ENCODE data around the gene NDEL1.

NDEL1 gene

GRCh38 chr17:8459107-8459506 is 23.4 kb downstream of the NDEL1 start:
- no peak for DNase-seq (ENCODE audit: low read depth)

- DNase-seq (ENCODE audit: low read depth), result no peak
Measured at GRCh38 chr17:8459831-8460230, 24.1 kb downstream of the NDEL1 start.

- no peak for DNase-seq (ENCODE audit: low read depth)
Measured at GRCh38 chr17:8462564-8462963, 26.9 kb downstream of the NDEL1 start.

GRCh38 chr17:8463099-8463498 is 27.4 kb downstream of the NDEL1 start:
- DNase-seq (ENCODE audit: low read depth), result peak; percentile 44

GRCh38 chr17:8464941-8465340 is 29.3 kb downstream of the NDEL1 start:
- no peak for DNase-seq (ENCODE audit: low read depth)

GRCh38 chr17:8465356-8465755 is 29.7 kb downstream of the NDEL1 start:
- no peak for DNase-seq (ENCODE audit: low read depth)

GRCh38 chr17:8465759-8466158 is 30.1 kb downstream of the NDEL1 start:
- no peak for DNase-seq (ENCODE audit: low read depth)

- DNase-seq (ENCODE audit: low read depth), result peak; percentile 45
Measured at GRCh38 chr17:8466456-8466855, 30.8 kb downstream of the NDEL1 start.

GRCh38 chr17:8466873-8467272 is 31.2 kb downstream of the NDEL1 start:
- DNase-seq (ENCODE audit: low read depth), result no peak

GRCh38 chr17:8467527-8467926 is 31.8 kb downstream of the NDEL1 start:
- DNase-seq (ENCODE audit: low read depth), result no peak

GRCh38 chr17:8468127-8468526 is 32.4 kb downstream of the NDEL1 start:
- no peak for DNase-seq (ENCODE audit: low read depth)

GRCh38 chr17:8468980-8469379 is 33.3 kb downstream of the NDEL1 start:
- DNase-seq (ENCODE audit: low read depth), result no peak

- no peak for DNase-seq (ENCODE audit: low read depth)
Measured at GRCh38 chr17:8469964-8470363, 34.3 kb downstream of the NDEL1 start.

- no peak for DNase-seq (ENCODE audit: low read depth)
Measured at GRCh38 chr17:8470447-8471047, 34.9 kb downstream of the NDEL1 start.

GRCh38 chr17:8472663-8473062 is 37.0 kb downstream of the NDEL1 start:
- DNase-seq (ENCODE audit: low read depth), result no peak

GRCh38 chr17:8473451-8474192 is 37.9 kb downstream of the NDEL1 start:
- DNase-seq (ENCODE audit: low read depth), result no peak

- no peak for DNase-seq (ENCODE audit: low read depth)
Measured at GRCh38 chr17:8474826-8475225, 39.1 kb downstream of the NDEL1 start.

GRCh38 chr17:8475227-8475626 is 39.5 kb downstream of the NDEL1 start:
- DNase-seq (ENCODE audit: low read depth), result no peak

- no peak for DNase-seq (ENCODE audit: low read depth)
Measured at GRCh38 chr17:8475781-8476180, 40.1 kb downstream of the NDEL1 start.

GRCh38 chr17:8476741-8477140 is 41.1 kb downstream of the NDEL1 start:
- DNase-seq (ENCODE audit: low read depth), result no peak

- DNase-seq (ENCODE audit: low read depth), result no peak
Measured at GRCh38 chr17:8477171-8477570, 41.5 kb downstream of the NDEL1 start.

- DNase-seq (ENCODE audit: low read depth), result no peak
Measured at GRCh38 chr17:8477715-8478441, 42.2 kb downstream of the NDEL1 start.

GRCh38 chr17:8479431-8479947 is 43.8 kb downstream of the NDEL1 start:
- peak; percentile 79 for DNase-seq (ENCODE audit: low read depth)

Data from GM04504 (cell line).